TTC549 (cell line): ENCODE measurements around the gene SMCO2.
"Not testable (repeated sequence)": the region's sequence is repeated elsewhere in the genome, so short reads cannot be mapped to it uniquely, and the experiment has no call there.

Experiments used
- FAIRE-seq: peaks from 2 replicates; lab custom pipeline; 2012; peaks lifted over from hg19 to GRCh38; lab: Jason Lieb, UNC

The SMCO2 gene

GRCh38 chr12:27528788-27529187, 82.3 kb downstream of the SMCO2 start:
- no peak for FAIRE-seq

- no peak for FAIRE-seq
These were observed 83.8 kb downstream of the SMCO2 start for GRCh38 chr12:27530157-27530922.

- FAIRE-seq: no peak
These were observed 85.4 kb downstream of the SMCO2 start for GRCh38 chr12:27531896-27532295.

GRCh38 chr12:27534060-27534764, 87.7 kb downstream of the SMCO2 start:
- FAIRE-seq: no peak

GRCh38 chr12:27534765-27535161, 88.2 kb downstream of the SMCO2 start:
- no peak for FAIRE-seq

GRCh38 chr12:27535318-27535717, 88.8 kb downstream of the SMCO2 start:
- FAIRE-seq: no peak

GRCh38 chr12:27537855-27538675, 91.5 kb downstream of the SMCO2 start:
- FAIRE-seq: no peak

- FAIRE-seq: no peak
These were observed 92.7 kb downstream of the SMCO2 start for GRCh38 chr12:27539191-27539631.

- no peak for FAIRE-seq
These were observed 94.6 kb downstream of the SMCO2 start for GRCh38 chr12:27541031-27541719.

- no peak for FAIRE-seq
These were observed 96.1 kb downstream of the SMCO2 start for GRCh38 chr12:27542628-27543027.

GRCh38 chr12:27544858-27545257, 98.3 kb downstream of the SMCO2 start:
- FAIRE-seq: not testable (repeated sequence)

- no peak for FAIRE-seq
These were observed 99.1 kb downstream of the SMCO2 start for GRCh38 chr12:27545665-27546064.

GRCh38 chr12:27547592-27547991, 101.1 kb downstream of the SMCO2 start:
- no peak for FAIRE-seq

GRCh38 chr12:27548301-27549199, 102.0 kb downstream of the SMCO2 start:
- FAIRE-seq: no peak

GRCh38 chr12:27549236-27549800, 102.8 kb downstream of the SMCO2 start:
- FAIRE-seq: no peak

- FAIRE-seq: no peak
These were observed 103.5 kb downstream of the SMCO2 start for GRCh38 chr12:27549801-27550652.

GRCh38 chr12:27550653-27550975, 104.1 kb downstream of the SMCO2 start:
- no peak for FAIRE-seq

GRCh38 chr12:27551172-27551840, 104.8 kb downstream of the SMCO2 start:
- no peak for FAIRE-seq
